ENCODE measurements around the gene ADAMTS7.
"Not testable (repeated sequence)": the region's sequence is repeated elsewhere in the genome, so short reads cannot be mapped to it uniquely, and the experiment has no call there.

Gene ADAMTS7, protein sequence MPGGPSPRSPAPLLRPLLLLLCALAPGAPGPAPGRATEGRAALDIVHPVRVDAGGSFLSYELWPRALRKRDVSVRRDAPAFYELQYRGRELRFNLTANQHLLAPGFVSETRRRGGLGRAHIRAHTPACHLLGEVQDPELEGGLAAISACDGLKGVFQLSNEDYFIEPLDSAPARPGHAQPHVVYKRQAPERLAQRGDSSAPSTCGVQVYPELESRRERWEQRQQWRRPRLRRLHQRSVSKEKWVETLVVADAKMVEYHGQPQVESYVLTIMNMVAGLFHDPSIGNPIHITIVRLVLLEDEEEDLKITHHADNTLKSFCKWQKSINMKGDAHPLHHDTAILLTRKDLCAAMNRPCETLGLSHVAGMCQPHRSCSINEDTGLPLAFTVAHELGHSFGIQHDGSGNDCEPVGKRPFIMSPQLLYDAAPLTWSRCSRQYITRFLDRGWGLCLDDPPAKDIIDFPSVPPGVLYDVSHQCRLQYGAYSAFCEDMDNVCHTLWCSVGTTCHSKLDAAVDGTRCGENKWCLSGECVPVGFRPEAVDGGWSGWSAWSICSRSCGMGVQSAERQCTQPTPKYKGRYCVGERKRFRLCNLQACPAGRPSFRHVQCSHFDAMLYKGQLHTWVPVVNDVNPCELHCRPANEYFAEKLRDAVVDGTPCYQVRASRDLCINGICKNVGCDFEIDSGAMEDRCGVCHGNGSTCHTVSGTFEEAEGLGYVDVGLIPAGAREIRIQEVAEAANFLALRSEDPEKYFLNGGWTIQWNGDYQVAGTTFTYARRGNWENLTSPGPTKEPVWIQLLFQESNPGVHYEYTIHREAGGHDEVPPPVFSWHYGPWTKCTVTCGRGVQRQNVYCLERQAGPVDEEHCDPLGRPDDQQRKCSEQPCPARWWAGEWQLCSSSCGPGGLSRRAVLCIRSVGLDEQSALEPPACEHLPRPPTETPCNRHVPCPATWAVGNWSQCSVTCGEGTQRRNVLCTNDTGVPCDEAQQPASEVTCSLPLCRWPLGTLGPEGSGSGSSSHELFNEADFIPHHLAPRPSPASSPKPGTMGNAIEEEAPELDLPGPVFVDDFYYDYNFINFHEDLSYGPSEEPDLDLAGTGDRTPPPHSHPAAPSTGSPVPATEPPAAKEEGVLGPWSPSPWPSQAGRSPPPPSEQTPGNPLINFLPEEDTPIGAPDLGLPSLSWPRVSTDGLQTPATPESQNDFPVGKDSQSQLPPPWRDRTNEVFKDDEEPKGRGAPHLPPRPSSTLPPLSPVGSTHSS (N-terminal part only)

DNA sequence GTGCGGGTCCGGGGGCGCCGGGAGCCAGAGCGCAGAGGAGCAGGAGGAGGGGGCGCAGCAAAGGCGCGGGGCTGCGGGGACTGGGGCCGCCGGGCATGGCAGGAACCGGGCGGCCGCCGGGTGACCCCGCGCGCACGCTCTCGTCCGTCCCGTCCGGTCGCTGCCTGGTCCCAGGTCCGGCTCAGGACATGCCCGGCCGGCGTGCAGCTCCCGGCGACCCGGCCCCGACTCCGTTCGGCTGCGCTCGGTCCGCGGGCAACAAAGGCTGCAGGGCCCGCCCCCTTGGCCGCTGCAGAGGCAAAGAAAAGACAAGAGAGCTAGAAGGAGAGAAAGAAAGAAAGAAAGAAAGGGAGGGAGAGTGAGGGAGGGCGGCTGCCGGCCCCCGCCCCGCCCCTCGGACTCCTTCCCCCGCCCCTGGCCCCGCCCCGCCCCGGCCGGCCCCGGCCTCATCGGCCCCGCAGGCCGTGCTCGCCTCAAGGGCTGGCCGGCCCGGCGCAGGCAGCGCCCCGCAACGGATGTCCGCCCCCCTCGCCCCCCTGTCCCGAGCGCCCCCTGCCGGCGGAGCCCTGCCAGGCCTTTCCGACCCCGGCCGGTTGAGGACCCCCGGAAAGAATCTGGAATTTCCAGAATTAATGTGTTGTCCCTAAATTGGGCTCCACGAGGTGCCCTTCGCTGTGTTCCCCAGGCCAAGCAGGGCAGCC, at the start of gene ADAMTS7:
ADAMTS7 (minus strand) TSS at position 341 of the 701 bp plus-strand sequence; CDS start at position 97, 244 bp downstream.
- peak; percentile 66 for FAIRE-seq
- DNase-seq (ENCODE audit: insufficient read length, low spot score): peak; percentile 88

DNA sequence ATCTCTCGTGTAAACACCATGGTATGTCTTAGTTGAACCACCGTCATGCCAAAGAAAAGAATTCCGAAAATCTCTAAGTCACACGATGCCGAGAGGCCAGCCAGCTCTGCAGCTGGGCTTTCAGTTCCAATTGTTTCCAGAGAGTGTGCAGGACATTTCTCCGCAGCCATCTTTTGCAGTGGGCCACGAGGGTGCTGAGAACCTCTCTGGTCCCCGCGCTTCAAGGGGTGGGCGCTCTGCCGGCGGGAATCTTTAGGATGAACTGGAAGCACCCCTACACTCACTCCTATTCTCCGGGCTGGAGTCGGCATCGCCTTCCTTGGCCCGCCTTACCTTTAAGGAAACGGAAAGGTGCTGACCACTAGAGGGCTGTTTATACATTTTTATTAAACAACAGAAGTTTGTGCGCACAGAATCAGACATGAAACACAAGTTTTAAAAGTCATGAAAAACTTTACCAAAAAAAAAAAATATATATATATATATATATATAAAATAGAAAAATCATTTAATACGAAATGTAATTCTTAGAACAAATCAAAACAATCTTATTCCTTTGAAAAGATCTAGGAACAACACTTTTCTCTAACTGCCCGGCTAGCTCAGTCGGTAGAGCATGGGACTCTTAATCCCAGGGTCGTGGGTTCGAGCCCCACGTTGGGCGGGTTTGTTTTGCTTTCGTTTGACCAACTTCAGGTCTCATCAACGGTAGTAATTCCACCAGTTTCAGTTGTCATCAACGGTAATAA, 48.9 kb upstream of the ADAMTS7 start:
- FAIRE-seq: no peak
- DNase-seq (ENCODE audit: insufficient read length, low spot score): peak; percentile 84

DNA sequence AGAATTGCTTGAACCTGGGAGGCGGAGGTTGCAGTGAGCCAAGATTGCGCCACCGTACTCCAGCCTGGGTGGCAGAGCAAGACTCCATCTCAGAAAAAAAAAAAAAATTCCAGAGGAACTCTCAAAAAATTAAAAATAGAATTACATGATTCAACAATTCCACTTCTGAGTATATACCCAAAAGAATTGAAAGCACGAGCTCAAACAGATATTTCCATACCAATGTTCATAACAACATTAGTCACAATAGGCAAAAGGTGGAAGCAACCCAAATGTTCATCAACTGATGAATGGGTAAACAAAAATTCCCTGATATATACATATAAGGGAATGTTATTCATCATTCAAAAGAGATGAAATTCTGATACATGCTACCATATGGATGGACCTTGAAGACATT, 44.5 kb upstream of the ADAMTS7 start:
- FAIRE-seq (no peak), DNase-seq (ENCODE audit: insufficient read length, low spot score) (no peak)

DNA sequence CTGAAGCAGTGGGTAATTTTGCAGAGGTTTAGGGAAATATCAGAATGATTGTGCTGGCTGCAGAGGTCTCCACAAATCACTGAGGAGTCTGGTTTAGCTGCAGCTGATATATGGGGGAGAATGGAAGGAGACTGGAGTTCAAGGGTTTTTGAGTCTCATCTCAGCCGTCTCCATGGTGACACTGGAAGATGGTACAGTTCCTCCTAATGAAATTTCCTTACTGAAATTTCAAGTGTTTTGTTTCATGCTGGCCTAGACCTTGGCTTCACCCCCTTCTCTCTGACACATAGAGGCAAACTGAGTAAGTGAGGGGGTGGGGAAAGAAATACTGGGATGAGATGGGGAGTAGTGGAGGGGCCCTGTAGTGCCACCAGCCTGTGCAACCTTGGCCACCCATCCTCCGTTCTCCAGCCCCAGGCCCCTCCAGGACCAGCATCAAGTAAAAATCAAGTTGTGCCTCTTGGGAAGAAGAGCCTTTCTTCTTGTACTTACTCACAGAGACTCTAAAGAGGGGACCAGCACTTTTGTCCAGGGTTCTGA, 43.6 kb upstream of the ADAMTS7 start:
- FAIRE-seq (no peak), DNase-seq (ENCODE audit: insufficient read length, low spot score) (no peak)

DNA sequence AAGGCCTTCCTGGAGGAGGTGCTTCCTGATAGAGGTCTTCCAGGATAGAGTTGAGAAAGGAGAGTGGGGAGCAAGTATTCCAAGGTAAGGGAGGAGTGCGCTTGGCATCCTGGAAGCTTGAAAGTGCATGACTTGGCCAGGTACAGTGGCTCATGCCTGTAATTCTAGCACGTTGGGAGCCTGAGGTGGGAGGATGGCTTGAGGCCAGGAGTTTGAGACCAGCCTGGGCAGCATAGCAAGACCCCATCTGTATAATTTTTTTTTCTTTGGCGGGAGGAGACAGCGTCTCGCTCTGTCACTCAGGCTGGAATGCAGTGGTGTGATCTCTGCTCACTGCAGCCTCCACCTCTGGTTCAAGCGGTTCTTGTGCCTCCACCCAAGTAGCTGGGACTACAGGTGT, 42.2 kb upstream of the ADAMTS7 start:
- no peak for FAIRE-seq
- no peak for DNase-seq (ENCODE audit: insufficient read length, low spot score)

DNA sequence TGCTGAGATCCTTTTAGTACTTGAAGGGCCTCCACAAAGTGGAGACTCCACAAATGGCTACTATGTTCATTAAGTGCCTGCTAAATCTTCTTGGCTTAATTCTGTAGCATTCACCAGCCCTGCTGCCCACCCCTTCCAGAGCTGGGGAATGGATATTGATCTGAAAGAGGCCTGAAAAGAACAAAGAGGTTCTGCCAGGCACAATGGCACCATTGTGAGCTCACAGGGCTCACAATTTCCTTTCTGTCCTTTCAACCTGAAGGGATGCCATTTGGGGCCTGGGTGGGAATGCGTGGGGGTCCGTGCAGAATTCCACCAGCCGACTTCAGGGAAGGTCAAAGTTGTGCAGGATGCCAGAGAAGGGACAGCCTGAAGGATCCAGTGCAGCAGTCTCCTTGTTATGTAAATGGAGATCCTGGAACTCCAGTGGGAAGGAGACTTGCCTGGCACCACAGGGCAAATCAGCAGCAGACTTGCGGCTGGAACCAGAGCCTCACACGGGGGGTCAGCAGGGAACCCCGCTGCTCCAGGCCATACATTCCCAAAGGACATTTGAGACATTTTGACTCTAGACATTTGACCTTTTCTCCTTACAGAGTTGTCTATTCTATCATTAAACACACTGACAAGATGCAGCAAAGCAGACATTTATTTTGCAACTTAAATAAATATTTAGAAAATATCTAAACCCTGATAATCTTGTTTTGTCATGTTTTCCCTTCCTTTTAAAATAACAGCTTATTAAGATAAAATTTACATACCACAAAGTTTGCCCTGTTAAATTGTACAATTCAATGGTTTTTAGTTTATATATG, 39.9 kb upstream of the ADAMTS7 start:
- DNase-seq (ENCODE audit: insufficient read length, low spot score) (no peak), FAIRE-seq (no peak)

DNA sequence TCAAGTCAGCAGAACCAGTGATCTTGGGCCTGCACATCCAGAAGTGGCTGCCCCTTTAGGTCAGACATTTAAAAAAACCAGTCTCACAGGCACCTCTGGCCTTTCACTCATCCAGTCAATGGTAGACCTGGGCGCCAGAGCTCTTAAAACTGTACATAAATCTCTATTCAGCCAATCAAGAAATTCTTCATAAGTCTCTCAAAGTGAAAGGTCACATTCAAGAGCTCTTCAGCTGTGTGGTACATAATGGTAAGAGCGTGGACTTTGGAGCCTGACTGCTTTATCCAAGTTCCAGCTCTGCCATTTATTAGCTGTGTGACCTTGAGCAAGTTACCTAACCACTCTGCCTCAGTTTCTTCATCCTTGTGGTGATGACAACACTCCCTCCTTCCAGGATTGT, 39.1 kb upstream of the ADAMTS7 start:
- no peak for FAIRE-seq
- DNase-seq (ENCODE audit: insufficient read length, low spot score): no peak

DNA sequence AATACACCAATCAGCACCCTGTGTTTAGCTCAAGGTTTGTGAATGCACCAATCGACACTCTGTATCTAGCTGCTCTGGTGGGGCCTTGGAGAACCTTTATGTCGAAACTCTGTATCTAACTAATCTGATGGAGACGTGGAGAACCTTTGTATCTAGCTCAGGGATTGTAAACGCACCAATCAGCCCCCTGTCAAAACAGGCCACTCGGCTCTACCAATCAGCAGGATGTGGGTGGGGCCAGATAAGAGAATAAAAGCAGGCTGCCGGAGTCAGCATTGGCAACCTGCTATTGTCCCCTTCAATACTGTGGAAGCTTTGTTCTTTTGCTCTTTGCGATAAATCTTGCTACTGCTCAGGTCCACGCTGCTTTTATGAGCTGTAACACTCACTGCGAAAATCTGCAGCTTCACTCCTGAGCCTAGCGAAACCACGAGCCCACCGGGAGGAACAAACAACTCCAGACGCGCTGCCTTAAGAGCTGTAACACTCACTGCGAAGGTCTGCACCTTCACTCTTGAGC, 36.2 kb upstream of the ADAMTS7 start:
- not testable (repeated sequence) for FAIRE-seq; DNase-seq (ENCODE audit: insufficient read length, low spot score)

DNA sequence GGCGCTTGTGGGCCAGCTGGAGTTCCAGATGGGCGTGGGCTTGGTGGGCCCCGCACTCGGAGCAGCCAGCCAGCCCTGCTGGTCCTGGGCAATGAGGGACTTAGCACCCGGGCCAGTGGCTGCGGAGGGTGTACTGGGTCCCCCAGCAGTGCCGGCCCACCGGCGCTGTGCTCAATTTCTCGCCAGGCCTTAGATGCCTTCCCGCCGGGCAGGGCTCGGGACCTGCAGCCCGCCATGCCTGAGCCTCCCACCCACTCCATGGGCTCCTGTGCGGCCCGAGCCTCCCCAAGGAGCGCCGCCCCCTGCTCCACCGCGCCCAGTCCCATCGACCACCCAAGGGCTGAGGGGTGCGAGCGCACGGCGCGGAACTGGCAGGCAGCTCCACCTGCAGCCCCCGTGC, 35.6 kb upstream of the ADAMTS7 start:
- DNase-seq (ENCODE audit: insufficient read length, low spot score); FAIRE-seq: not testable (repeated sequence)

DNA sequence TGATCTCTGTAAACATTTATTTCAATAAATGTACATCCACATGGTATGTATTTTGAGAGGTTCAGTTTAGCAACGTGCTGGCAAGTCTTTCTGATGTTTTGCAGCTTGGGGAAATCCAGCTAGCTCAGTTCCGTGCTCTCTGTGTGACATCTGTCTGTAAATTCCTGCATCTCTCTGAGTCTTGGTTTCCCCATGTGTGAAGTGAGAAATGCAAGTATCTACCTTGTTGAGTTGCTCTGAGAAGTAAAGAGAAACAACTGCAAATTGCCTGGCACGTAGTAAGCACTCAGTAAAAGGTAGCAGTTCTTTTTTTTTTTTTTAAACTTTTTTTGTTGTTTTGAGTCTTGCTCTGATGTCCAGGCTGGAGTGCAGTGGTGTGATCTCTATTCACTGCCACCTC, 31.3 kb upstream of the ADAMTS7 start:
- FAIRE-seq: no peak
- no peak for DNase-seq (ENCODE audit: insufficient read length, low spot score)

DNA sequence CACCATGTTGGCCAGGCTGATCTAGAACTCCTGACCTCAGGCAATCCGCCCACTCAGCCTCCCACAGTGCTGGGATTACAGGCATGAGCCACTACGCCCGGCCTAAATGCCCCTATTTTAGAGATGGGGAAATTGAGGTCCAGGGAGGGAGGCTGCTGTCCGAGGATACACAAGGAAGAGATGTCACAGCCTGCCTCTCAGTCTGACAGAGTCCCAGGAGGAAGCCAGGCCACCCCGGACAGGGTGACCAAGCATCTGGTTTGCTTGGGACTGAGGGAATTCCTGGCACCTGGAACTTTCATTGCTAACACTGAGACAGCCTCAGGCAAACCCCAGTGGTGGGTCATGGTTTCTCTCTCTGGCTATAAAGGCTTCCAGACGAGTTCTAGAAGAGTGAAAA, 30.6 kb upstream of the ADAMTS7 start:
- FAIRE-seq: no peak
- DNase-seq (ENCODE audit: insufficient read length, low spot score): no peak

DNA sequence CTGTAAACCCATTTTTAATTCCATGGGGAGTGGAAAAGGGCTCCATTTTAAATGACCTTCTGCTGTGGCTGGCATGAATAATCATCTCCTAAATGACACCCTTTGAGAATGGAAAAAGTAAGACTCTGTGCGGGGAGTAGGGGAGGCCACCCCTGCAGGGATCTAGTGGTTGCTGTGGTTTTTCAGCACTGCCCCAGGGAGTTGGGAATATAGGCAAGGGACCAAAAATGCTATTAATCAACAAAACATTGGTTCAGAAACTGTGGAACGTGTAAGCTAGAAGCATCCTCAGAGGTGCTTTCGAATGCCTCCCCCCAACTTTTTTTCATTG, 30.1 kb upstream of the ADAMTS7 start:
- DNase-seq (ENCODE audit: insufficient read length, low spot score) (no peak), FAIRE-seq (no peak)

DNA sequence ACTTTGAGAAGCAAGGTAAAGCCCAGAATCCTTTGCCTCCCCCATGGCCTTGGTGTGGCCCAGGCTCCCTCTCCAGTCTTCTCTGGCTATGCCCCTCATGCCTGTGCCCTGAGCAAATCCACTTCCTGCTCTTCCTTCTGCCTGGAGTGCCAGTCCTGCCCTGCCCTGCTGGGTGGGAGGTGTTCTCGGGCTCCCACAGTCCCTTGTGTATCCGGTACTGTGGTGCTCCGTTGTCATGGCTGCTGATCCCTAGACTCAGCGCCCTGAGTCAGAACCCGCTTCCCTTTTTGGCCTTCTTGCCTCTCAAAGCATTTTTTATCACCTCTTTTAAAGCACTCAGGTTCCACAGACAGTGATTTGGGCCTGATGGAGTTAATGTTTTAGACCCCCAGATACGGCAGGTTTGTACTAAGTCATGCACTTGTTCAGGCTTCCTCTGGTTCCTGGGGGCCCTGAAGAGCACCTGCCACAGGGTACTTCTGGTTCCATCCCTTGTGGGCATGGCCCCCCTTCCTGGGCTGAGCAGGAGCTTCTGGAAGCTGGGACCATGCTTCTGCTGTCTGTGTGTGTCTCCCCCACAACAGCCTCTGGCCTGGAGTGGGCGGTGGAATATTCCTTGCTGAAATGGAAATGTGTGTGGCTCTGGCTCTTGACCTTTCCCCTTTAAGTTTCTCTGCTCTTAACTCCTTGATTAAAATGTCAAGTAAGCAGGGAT, 29.6 kb upstream of the ADAMTS7 start:
- FAIRE-seq: no peak
- no peak for DNase-seq (ENCODE audit: insufficient read length, low spot score)

DNA sequence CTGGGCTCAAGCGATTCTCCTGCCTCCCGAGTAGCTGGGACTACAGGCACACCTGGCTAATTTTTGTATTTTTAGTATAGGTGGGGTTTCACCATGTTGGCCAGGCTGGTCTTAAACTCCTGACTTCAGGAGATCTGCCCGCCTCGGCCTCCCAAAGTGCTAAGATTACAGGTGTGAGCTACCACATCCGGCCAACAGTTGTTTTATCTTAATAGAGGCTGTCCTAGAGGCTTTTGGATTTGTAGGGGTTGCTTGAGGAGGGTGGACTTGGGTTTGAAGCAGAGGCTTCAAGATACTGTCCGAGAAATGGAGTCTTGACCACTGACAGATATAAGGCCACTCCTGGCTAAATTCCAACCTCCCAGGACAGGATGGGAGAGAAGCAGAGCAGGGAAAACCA, 27.9 kb upstream of the ADAMTS7 start:
- FAIRE-seq: not testable (repeated sequence)

DNA sequence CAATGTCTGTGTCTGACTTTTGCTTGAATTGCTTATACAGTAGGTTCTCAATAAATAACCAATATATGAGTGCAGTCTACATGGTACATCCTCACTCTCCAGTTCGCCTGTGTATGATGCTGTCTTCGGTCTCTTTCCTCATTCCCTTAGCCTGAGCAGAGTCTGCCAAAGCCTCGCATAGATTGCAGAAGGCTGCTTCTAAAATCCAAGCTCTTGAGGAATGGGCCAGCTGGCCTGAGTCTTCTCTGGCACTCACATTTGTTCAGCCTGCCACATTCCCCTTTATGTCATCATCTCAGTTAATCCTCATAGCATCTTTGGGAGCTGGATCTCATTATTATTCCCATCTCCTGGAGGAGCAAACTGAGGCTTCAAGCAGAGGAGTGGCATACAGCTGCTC, 27.2 kb upstream of the ADAMTS7 start:
- no peak for FAIRE-seq
- no peak for DNase-seq (ENCODE audit: insufficient read length, low spot score)

More for the DNA sequence above, 27.9 kb upstream of the ADAMTS7 start:
- DNase-seq (ENCODE audit: insufficient read length, low spot score): not testable (repeated sequence)

DNA sequence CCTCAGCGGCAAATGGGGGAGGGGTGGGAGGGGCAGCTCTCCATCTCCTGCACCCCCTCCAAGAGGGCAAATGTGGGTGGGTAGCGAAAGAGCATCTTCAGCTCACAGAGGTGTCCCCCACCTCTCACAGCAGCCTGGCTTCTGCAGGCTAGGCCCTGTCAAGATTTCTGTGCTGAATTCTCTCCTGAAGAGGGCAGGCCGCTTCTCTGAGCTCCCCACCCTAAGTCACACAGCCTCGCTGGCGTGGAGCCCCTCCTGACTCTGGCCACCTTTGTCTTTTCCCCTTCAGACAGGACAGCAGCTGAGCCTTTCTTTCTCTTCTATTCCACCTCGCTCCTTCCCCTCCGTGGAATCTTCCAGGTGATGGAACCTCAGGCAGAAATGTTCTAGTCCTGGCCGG, 26.3 kb upstream of the ADAMTS7 start:
- FAIRE-seq (no peak), DNase-seq (ENCODE audit: insufficient read length, low spot score) (no peak)

DNA sequence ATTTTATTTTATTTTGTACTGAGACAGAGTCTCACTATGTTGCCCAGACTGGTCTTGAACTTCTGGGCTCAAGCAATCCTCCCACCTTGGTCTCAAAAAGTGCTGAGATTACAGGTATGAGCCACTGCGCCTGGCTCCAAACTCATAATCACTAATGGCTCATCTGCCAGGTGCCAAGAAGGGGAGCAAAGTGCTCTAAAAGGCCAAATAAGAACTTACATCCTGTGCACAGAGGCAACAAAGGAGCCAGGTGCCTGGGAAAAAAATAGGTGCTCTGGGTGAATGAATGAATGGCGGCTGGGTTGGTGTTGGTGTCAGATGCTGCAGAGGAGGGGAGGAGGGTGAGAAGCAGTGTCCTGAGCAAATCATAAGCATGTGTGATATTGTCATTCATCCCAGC, 25.9 kb upstream of the ADAMTS7 start:
- no peak for FAIRE-seq
- no peak for DNase-seq (ENCODE audit: insufficient read length, low spot score)

DNA sequence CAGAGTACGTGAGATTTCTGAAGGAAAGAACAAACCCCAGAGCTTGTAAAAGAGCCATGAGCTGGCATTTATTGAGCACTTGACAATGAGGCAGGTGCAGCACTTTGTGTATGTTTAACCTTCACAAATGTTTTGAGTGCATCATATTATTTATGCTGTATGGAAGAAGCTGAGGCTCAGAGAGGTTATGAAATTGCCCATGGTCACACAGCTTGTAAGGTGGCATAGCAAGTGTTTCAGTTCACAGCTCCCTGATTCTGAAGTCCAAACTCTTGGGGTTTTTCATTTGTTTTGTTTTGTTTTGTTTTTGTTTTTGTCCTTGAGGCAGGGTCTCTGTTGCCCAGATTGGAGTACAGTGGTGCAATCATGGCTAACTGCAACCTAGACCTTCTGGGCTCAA, 25.1 kb upstream of the ADAMTS7 start:
- DNase-seq (ENCODE audit: insufficient read length, low spot score) (no peak), FAIRE-seq (no peak)
